GM11168 (cell line): Measurements from ENCODE around the gene STAM2.
"Not testable (repeated sequence)": the region's sequence is repeated elsewhere in the genome, so short reads cannot be mapped to it uniquely, and the experiment has no call there.

ENCODE experiments used
- in situ Hi-C: fragments of 300-500 bp; cut with MboI; formaldehyde crosslinking; loops from one replicate; pipeline ENCODE4 v1.12.0; 2022; ENCODE audit warnings: low sequenced_read_pairs; ENCODE audit not compliant: unreplicated experiment

The STAM2 gene

GRCh38 chr2:152173831-152174230 lies 1.7 kb downstream of the STAM2 start:
- in situ Hi-C loops, result no loop called here

- in situ Hi-C loops, result not testable (repeated sequence)
Observed at GRCh38 chr2:152172201-152172785, 3.3 kb downstream of the STAM2 start.

- in situ Hi-C loops, result no loop called here
Observed at GRCh38 chr2:152171718-152172117, 3.8 kb downstream of the STAM2 start.

GRCh38 chr2:152169158-152169557 lies 6.4 kb downstream of the STAM2 start:
- in situ Hi-C loops, result not testable (repeated sequence)

GRCh38 chr2:152167470-152167869 lies 8.1 kb downstream of the STAM2 start:
- in situ Hi-C loops, result not testable (repeated sequence)

GRCh38 chr2:152167065-152167464 lies 8.5 kb downstream of the STAM2 start:
- in situ Hi-C loops, result no loop called here

- in situ Hi-C loops, result no loop called here
Observed at GRCh38 chr2:152166633-152167032, 8.9 kb downstream of the STAM2 start.

- in situ Hi-C loops, result no loop called here
Observed at GRCh38 chr2:152165780-152166179, 9.8 kb downstream of the STAM2 start.

- in situ Hi-C loops, result no loop called here
Observed at GRCh38 chr2:152165306-152165705, 10.3 kb downstream of the STAM2 start.

- in situ Hi-C loops, result not testable (repeated sequence)
Observed at GRCh38 chr2:152163669-152164068, 11.9 kb downstream of the STAM2 start.

- in situ Hi-C loops, result no loop called here
Observed at GRCh38 chr2:152162141-152162540, 13.4 kb downstream of the STAM2 start.

GRCh38 chr2:152161598-152161997 lies 14.0 kb downstream of the STAM2 start:
- in situ Hi-C loops, result no loop called here

GRCh38 chr2:152160378-152160777 lies 15.2 kb downstream of the STAM2 start:
- in situ Hi-C loops, result not testable (repeated sequence)

- in situ Hi-C loops, result no loop called here
Observed at GRCh38 chr2:152157253-152157652, 18.3 kb downstream of the STAM2 start.

- in situ Hi-C loops, result no loop called here
Observed at GRCh38 chr2:152155209-152155608, 20.4 kb downstream of the STAM2 start.

- in situ Hi-C loops, result no loop called here
Observed at GRCh38 chr2:152154462-152154861, 21.1 kb downstream of the STAM2 start.

GRCh38 chr2:152134488-152135280 lies 40.9 kb downstream of the STAM2 start:
- in situ Hi-C loops, result no loop called here

- in situ Hi-C loops, result no loop called here
Observed at GRCh38 chr2:152132306-152132705, 43.3 kb downstream of the STAM2 start.

- in situ Hi-C loops, result no loop called here
Observed at GRCh38 chr2:152127628-152128027, 47.9 kb downstream of the STAM2 start.

GRCh38 chr2:152126664-152127063 lies 48.9 kb downstream of the STAM2 start:
- in situ Hi-C loops, result no loop called here

- in situ Hi-C loops, result no loop called here
Observed at GRCh38 chr2:152122161-152122560, 53.4 kb downstream of the STAM2 start.

- in situ Hi-C loops, result no loop called here
Observed at GRCh38 chr2:152120430-152120829, 55.1 kb downstream of the STAM2 start.
